ENCODE results near the gene SPPL2B. TPM values are rescaled to one million over a fixed set of nuclear protein-coding genes. Genes with fewer than 3 reads are reported as not detected.
A peak's percentile ranks its signal among the peaks of the same experiment; 100 is the strongest.

Gene SPPL2B
- total RNA-seq, 1 experiment from 2014 or later, result 73.7 TPM

DNA sequence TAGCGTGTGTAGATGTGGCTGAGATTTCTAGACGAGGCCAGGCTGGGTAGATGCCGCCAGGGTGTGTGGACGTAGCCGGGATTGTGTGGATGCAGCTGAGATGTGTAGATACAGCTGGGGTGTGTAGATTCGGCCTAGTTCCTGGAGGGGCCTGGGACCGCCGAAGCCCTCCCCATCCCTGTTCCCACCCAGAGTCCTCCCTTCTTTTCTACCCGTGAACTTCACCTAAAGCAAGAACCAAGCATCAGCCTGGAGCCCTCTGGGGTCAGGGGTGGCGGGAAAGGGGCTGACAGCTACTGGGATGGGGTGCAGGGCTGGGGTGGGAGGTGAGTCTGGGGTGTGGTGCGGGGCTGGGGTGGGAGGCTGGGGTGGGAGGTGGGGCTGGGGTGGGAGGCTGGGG, 32.3 kb downstream of the SPPL2B start:
- H3K79me1 ChIP-seq (ENCODE audit: insufficient read depth, low read depth, low read length, poor library complexity, severe bottlenecking), result no peaks in the 10 kb centered on the region
- H2AFZ ChIP-seq (ENCODE audit: low read length), result no peak overlapping the region
- Mint-ChIP-seq H3K9me3 (no peaks in the 10 kb centered on the region), H3K27ac (no peak overlapping the region; a peak in 1 of 7 replicates), H3K36me3 (ENCODE audit: insufficient read depth in 1 of 3, low read depth in 3 of 3) (no peaks in the 10 kb centered on the region), H3K27me3 (ENCODE audit: low read depth) (peaks cover 31% of the 10 kb centered on the region), H3K4me3 (peak overlapping the region in 1 of 2 experiments; percentile 61; a peak in 4 of 5 replicates), H3K4me1 (peaks cover 5% of the 10 kb centered on the region in 2 experiments)
- H3K9ac ChIP-seq (ENCODE audit: extremely low read depth, insufficient read length, low read length), result no peak overlapping the region
- H3K9me3 ChIP-seq (ENCODE audit: control insufficient read depth, low read depth, low read length), result no peaks in the 10 kb centered on the region
- H3K4me2 ChIP-seq (ENCODE audit: insufficient read depth, insufficient read length, low read length), result no peak overlapping the region
- WGBS (ENCODE audit: extremely low coverage, insufficient read length, low lambda C conversion rate), result no CpG with 5 or more reads among the region's 11 CpGs
- no peak overlapping the region for H4K5ac ChIP-seq (ENCODE audit: insufficient read length, low read depth, low read length)
- no peak overlapping the region for H3K23ac ChIP-seq (ENCODE audit: insufficient read length, low read depth, low read length)
- no peak overlapping the region for H2BK5ac ChIP-seq (ENCODE audit: insufficient read length, low read length)
- no peak overlapping the region for H2BK20ac ChIP-seq (ENCODE audit: low read depth, low read length, poor library complexity, severe bottlenecking)
- no peak overlapping the region for H3T11ph ChIP-seq (ENCODE audit: low read length)
- H3K14ac ChIP-seq (ENCODE audit: insufficient read depth, low read length), result no peak overlapping the region
- H4K20me1 ChIP-seq (ENCODE audit: control insufficient read depth, insufficient read depth, insufficient read length), result no peaks in the 10 kb centered on the region
- no peak overlapping the region for H2AK5ac ChIP-seq (ENCODE audit: insufficient read length, low read length)
- no peak overlapping the region for H3K18ac ChIP-seq (ENCODE audit: insufficient read length, low read depth, low read length)
- no peak overlapping the region for H4K8ac ChIP-seq (replicated peaks; ENCODE audit: insufficient read length, low read depth, low read length)
- no peak overlapping the region for H3K27ac ChIP-seq (ENCODE audit: insufficient read length, low read depth, low read length)
- H2BK120ac ChIP-seq (ENCODE audit: low read depth, low read length, poor library complexity, severe bottlenecking), result no peak overlapping the region
- H3K56ac ChIP-seq (ENCODE audit: insufficient read length, low read depth, low read length), result no peak overlapping the region
- TF ChIP-seq, protein P1, sequence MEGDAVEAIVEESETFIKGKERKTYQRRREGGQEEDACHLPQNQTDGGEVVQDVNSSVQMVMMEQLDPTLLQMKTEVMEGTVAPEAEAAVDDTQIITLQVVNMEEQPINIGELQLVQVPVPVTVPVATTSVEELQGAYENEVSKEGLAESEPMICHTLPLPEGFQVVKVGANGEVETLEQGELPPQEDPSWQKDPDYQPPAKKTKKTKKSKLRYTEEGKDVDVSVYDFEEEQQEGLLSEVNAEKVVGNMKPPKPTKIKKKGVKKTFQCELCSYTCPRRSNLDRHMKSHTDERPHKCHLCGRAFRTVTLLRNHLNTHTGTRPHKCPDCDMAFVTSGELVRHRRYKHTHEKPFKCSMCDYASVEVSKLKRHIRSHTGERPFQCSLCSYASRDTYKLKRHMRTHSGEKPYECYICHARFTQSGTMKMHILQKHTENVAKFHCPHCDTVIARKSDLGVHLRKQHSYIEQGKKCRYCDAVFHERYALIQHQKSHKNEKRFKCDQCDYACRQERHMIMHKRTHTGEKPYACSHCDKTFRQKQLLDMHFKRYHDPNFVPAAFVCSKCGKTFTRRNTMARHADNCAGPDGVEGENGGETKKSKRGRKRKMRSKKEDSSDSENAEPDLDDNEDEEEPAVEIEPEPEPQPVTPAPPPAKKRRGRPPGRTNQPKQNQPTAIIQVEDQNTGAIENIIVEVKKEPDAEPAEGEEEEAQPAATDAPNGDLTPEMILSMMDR (conservative IDR thresholded peaks at IDR 0.05), result no peak
- H3K79me2 ChIP-seq (ENCODE audit: insufficient read depth, low read length), result no peaks in the 10 kb centered on the region
- H4K91ac ChIP-seq (ENCODE audit: insufficient read length, low read depth, low read length), result no peak overlapping the region
- no peaks in the 10 kb centered on the region for H3K23me2 ChIP-seq (ENCODE audit: insufficient read length, low read depth, low read length, poor library complexity, severe bottlenecking)
- H2BK12ac ChIP-seq (ENCODE audit: insufficient read length, low read depth, low read length), result no peak overlapping the region
- H3K27me3 ChIP-seq (ENCODE audit: insufficient read depth, low read length), result no peaks in the 10 kb centered on the region; the same call in 1 of the 2 replicates
- no peak overlapping the region for H3K4ac ChIP-seq (ENCODE audit: low read depth, low read length)
- no peak overlapping the region for H2BK15ac ChIP-seq (ENCODE audit: low read depth, low read length)
- H3K4me1 ChIP-seq (ENCODE audit: insufficient read depth, low read length), result no peaks in the 10 kb centered on the region
- DNase-seq, result no peak

Measured in H9 (cell line).